ENCODE results near the gene SEL1L3. TPM values are rescaled to one million over a fixed set of nuclear protein-coding genes. Genes with fewer than 3 reads are reported as not detected.

The SEL1L3 gene
- total and polyA plus RNA-seq, 2 donors (not counting 3 experiments of a cell fraction or from before 2014, with no cell fraction given), result 53.4 to 122 TPM

DNA sequence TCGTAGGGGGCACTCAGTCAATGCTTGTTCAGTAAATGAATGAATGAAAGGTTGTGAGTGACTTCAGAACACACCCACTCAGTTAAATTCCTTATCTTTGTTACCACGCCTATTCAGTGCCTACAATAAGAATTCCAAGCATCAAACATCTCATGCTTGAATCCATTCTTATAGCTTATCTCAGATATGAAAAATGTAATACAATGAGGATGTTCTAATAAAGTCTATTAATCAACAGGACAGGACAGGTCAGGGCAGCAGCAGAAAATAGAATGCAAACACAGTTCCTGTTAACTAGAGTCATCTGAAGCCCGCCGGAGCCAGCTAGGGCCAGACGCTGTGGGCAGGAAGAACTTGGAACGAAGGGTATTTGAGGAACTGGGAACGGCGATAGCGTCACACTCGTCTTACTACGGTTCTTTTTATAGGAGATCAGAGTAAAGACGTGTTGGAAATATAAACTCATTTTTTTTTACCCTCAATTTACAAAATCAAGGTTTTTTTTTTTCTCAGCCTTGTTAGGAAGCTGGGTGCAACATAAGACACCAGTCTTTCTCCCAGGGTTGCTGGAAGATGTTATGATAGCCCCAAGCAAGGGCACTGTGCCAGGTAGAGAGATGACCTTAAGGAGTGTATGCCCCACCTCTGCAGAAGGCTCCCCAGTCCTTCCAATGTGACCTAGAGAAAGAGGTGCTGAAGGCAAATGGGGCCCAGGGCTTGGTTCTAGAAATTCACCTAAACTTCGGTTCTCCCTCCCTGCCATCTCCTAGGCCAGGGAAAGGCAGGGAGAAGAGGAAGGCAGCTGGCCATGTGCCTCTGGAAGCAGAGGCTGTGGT lies 48.3 kb downstream of the SEL1L3 start:
- no peaks in the 10 kb centered on the region for H3K9me3 ChIP-seq (replicated peaks; ENCODE audit: control insufficient read depth, insufficient read depth, low read length)
- no peaks in the 10 kb centered on the region for H3K9me1 ChIP-seq (replicated peaks; ENCODE audit: control insufficient read depth, extremely low read depth, insufficient read depth, low read length)
- FAIRE-seq (peak; percentile 75), DNase-seq (ENCODE audit: low read depth, low spot score) (peak; percentile 67)
- peak overlapping the region; percentile 1 for H3K4me2 ChIP-seq (ENCODE audit: insufficient read depth, low read length)
- H3K27ac ChIP-seq (ENCODE audit: insufficient read depth, low read depth, low read length), result peak overlapping the region; percentile 13
- H3K4me1 ChIP-seq (ENCODE audit: control insufficient read depth, extremely low read depth, insufficient read depth, low read length), result peaks cover 15% of the 10 kb centered on the region
- ChIA-PET POLR2A (no interaction called here), CTCF (interaction anchor here (1.3 to 1.4 kb wide), 2 partner anchors 11 to 374 kb away, joined by 4 to 8 read pairs; no protein-coding TSS in a partner anchor)
- H3K27me3 ChIP-seq (ENCODE audit: control insufficient read depth in 2 of 2, insufficient read depth in 2 of 2, low read length in 2 of 2), result no peaks in the 10 kb centered on the region
- dilution Hi-C loops (cut with MboI; ENCODE audit: extremely low pct_ligation_motif_present, low sequenced_read_pairs), result no loop called here
- no peaks in the 10 kb centered on the region for H4K20me1 ChIP-seq (replicated peaks; ENCODE audit: control insufficient read depth, extremely low read depth, insufficient read depth, low read length)
- no TSS peak for BruUV-seq (replicated peaks)
- peaks cover 5 to 28% of the 10 kb centered on the region in 2 experiments for H3K36me3 ChIP-seq (ENCODE audit: control insufficient read depth in 2 of 2, extremely low read depth in 1 of 2, insufficient read depth in 2 of 2, low read length in 2 of 2)
- peak overlapping the region; percentile 28 for H2AFZ ChIP-seq (ENCODE audit: low read depth, low read length)
- H3K4me3 ChIP-seq (replicated peaks in 1 of 3; ENCODE audit: insufficient read depth in 1 of 3, low read depth in 1 of 3, low read length in 3 of 3), result no peak overlapping the region
- H3K79me2 ChIP-seq (ENCODE audit: control insufficient read depth, insufficient read depth, low read length), result no peaks in the 10 kb centered on the region
- no peak overlapping the region for H3K9ac ChIP-seq (replicated peaks; ENCODE audit: extremely low read depth, insufficient read depth, low read length)
- TF ChIP-seq FOS (IDR thresholded peaks at IDR 0.05; ENCODE audit: borderline replicate concordance, insufficient read depth, low read length), result no peak
- TF ChIP-seq GATA2 (IDR thresholded peaks at IDR 0.05; ENCODE audit: insufficient read depth, insufficient read length, low read depth, low read length), result no peak
- no peak for TF ChIP-seq EZH2 (IDR thresholded peaks at IDR 0.05; ENCODE audit: borderline replicate concordance, low read depth, low read length, severe bottlenecking)
- no peak for TF ChIP-seq CTCF (IDR thresholded peaks at IDR 0.05; ENCODE audit: extremely low read depth in 1 of 2, insufficient read depth in 1 of 2, low read depth in 1 of 2, low read length in 2 of 2)
- TF ChIP-seq JUN (IDR thresholded peaks at IDR 0.05; ENCODE audit: borderline replicate concordance, insufficient read depth, insufficient read length, low read depth), result no peak
- no peak for TF ChIP-seq MAX (IDR thresholded peaks at IDR 0.05; ENCODE audit: insufficient read depth, insufficient read length)
- TF ChIP-seq MYC (IDR thresholded peaks at IDR 0.05; ENCODE audit: low read depth, low read length), result no peak
- TF ChIP-seq POLR2A (IDR thresholded peaks at IDR 0.05; ENCODE audit: low read depth, low read length), result no peak
- no peak for TF ChIP-seq POLR2AphosphoS5 (IDR thresholded peaks at IDR 0.05; ENCODE audit: insufficient read depth, low read depth, low read length)
- intact Hi-C loops (cut with micrococcal nuclease), result loop anchor here (2.0 kb wide), 1 partner anchor 48 kb away; the partner anchor contains the start of gene SEL1L3

All from endothelial cell of umbilical vein (primary cell).